ENCODE measurements around the gene RET. TPM values are rescaled to one million over a fixed set of nuclear protein-coding genes. Genes with fewer than 3 reads are reported as not detected.

RET gene
- total RNA-seq, result 1.0 and 1.2 TPM in 2 replicates

DNA sequence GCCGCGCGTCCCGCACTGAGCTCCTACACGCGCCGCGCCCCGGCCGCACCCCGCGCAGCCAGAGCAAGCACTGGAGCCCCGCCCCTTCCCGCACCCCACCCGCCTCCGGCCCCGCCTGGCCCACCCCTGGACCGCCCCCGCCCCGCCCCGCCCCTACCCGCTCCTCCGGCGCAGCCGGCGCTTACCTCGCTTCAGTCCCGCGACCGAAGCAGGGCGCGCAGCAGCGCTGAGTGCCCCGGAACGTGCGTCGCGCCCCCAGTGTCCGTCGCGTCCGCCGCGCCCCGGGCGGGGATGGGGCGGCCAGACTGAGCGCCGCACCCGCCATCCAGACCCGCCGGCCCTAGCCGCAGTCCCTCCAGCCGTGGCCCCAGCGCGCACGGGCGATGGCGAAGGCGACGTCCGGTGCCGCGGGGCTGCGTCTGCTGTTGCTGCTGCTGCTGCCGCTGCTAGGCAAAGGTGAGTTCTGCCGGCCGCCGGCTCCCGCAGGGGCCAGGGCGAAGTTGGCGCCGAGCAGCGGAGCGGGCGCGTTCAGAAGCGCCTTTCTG, at the start of gene RET:
RET (plus strand) TSS at position 194 of the 545 bp plus-strand sequence; CDS start at position 384, 190 bp downstream.
- peak; percentile 20 for DNase-seq

GRCh38 chr10:43027331-43027955, 49.4 kb upstream of the RET start:
- no peak for DNase-seq

DNA sequence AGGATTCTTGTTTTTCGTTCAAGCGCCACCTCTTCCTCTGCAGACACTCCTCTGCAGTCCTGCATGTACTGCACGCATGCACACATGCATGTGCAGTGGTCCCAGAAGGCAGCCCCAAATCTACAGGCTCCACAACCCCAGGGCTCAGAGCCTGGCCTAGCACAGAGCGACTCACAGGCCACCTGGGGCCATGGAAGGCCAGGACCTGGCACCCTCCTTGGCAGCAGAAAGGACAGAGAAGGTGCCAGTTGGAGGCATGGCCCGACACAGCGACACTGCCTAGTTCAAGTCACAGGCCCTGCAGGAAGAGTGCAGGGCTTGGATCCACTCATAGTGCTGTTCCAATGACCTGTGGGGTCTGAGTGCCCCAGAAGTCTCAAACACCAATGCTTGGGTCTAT, 48.7 kb upstream of the RET start:
- no peak for DNase-seq

DNA sequence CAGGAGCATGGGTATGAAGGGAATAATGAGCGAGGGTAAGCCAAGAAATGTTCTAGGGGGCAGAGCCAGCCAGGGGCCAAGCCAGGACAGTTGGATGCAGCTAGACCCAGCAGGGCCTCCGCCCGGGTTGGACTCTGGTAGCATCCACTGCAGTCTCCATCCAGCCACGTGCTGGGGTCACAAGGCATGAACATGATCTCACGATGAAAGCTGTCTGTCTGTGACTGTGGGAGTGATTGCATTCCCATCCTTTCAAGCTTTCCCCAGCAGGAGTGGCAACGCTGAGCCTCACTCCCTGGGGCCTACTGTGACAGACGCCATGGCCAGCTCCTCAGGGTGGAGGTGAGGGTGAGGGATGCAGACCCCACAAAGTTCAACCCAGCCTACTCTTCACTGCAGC, 47.8 kb upstream of the RET start:
- DNase-seq, result no peak

DNA sequence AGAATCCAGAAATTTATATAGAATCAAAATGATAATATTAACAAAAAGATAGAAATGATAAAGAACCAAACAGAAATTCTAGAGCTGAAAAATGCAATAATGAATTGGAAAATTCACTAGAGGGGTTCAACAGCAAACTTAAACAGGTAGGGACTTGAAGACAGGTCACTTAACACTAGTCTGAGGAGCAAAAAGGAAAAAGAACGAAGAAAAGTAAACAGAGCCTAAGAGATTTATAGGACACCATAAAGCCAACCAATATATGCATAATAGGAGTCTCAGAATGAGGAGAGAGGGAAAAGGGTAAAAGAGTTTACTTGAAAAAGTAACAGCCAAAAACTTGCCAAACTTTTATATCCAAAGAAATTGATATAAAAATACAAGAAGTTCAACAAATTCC, 44.3 kb upstream of the RET start:
- no peak for DNase-seq

GRCh38 chr10:43035800-43036199, 41.1 kb upstream of the RET start:
- no peak for DNase-seq

DNA sequence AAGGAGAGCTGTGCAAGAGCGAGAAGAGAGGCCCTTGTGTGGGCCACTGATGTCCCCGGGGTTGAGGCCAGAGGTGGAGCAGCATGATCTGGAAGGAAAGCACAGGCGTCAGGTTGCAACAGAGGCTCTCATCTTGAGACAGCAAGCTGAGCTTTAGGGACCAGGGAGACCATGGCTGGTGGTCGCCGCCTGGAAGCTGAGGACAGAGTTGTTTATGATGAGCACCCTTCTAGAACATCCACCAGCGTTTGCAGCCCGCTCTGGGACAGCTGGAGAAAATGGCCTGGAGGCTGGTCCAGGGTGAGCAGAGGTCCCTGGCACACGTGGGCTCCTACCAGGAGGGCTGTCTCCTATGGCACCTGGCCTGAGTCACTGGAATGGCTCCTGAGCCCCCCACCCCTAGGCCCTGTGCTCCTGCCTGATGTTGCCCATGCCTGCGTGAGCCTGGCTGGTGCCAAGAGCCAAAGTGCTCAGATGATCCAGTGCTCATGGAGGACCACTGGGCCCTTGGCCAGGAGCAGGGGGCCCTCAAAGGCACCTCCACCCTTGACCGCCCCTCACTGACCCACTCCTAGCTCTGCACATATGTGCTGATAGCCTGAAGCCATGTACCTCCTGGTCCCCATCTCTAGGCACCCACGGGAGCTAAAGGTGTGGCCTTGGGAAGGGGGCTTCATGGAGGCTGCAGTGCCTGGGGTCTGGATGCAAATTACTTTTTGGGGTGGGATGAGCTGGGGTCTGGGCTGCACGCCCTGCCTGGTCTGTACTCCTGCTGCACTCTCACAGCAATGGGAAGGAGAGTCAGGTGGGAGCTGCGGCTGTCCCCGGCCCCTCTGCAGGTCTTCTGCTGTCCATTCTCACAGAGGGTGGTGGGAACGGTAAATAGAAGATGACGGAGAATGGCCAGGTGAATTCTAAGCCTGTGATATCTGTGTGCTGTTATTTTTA, 40.1 kb upstream of the RET start:
- DNase-seq, result no peak

DNA sequence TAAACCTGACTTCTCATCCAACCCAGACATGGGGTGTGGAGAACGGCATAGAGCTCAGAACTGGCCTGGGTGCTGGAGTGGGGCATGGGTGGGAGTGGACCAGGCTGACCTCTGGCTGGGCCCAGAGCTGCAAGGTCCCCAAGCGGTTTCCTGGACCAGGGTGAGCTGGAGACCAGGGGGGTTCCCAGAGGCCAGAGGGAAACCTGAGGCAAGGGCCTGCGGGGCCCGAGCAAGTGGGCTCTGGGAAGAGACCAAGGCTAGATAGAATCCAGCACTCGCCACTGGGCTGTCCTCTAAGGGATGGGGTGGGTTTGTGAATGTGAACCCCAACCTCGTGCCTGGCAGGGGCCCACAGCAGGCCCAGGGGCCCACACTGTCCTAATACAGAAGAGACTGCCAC, 39.4 kb upstream of the RET start:
- DNase-seq, result no peak

- no peak for DNase-seq
Observed at GRCh38 chr10:43037942-43038782, 38.7 kb upstream of the RET start.

DNA sequence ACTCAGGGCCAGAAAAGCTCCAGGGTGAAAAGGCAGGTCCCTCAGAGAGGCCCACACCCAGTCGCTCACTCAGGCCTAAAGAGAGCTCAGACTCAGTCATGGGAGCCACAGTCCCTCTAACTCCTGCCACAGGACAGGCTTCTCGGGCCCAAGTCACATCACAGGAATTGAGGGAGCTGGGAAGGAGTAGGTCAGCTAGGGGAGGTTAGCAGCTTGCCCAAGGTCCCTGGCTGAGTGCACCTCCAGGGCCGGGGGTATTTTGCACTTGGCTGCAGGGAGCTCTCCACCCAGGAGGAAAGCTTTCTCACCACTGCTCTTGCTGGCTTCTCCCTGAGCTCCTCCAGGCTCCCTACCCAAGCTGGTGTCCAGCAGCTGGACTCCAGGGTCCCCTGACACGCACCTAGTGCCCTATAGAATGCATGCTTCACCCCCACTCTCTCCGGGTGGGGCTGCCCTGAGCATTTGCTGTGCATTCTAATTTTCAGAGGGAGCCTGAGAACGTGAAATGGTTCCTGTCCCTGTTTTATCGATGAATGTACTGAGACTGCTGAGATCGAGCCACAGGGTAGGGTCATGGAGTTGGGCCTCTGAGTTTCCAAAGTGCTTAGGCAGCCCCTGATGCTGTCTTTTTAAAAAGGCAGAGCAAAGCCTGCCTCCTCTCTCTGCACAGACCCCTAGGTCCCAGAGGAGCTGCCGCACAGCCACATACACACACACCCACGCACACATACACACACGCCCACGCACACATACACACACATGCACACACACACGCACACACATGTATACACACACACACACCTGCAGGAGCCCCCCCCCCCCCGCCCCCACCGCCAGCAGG, 37.9 kb upstream of the RET start:
- no peak for DNase-seq

DNA sequence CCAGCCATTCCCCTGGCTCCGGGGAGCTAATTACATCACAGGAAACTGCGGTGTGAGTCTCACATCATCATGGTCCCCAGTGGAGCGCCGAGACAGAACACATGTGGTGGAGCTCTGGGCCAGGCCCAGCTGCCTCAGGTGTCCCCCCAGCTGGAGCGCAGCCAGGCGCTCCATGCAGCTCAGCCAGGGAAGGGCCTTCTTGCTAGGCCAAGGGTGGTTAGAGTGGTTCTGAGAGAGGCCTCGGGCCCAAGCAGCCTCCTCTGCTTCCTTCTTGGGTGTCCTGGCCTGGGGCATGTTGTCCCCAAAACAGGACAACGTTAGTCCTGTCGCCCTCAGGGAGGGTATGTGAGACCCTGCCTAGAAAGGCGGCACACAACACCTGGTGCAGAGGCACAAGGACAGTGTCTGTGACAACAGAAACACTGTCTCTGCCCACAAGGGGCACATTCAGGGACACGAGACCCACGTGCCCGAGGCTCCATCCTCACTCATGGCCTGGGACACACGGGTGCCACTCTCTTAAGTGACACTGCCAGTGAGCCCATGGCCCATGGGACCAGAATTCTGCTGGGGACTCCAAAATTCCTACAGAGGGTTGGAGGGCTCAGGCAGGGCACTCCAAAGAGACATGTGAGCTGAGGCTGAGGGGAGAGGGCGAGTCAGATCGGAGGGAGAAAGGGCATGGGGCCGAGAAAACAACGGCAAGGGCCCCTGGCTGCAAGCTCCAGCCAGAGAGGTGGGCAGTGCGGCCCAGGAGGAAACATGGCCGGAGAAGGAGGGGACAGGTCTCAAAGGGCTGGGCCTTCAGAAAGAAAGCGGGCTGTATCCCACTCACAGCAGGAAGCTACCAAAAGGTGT, 37.0 kb upstream of the RET start:
- no peak for DNase-seq

DNA sequence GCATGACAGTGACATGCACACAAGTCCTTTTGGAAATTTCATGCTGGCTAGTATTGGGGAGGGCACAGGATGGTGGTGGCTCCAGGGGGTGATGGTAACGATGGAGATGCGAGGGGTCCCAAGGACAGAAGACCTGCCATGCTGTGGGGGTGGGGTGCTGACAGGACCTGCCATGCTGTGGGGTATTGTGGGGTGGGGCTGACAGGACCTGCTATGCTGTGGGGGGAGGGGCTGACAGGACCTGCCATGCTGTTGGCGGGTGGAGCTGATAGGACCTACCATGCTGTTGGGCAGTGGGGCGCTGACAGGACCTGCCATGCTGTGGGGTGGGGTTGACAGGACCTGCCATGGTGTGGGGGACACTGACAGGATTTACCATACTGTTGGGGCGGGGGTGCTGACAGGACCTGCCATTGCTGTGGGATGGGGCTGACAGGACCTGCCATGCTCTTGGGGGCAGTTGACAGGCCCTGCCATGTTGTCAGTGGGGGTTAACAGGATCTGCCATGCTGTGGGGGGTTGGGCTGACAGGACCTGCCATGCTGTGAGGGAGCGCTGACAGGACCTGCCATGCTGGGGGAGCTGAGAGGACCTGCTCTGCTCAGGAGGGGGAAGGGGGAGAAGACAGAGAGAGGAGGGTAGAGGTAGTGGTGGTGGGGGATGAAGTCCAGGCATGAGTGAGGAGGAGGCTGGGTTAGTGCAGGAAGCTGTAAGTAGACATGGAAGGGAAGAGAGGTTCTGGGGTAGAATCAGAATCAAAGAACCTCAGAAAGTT, 36.2 kb upstream of the RET start:
- DNase-seq, result no peak

GRCh38 chr10:43041422-43042342, 35.2 kb upstream of the RET start:
- DNase-seq, result no peak

- DNase-seq, result no peak
Observed at GRCh38 chr10:43042503-43043341, 34.1 kb upstream of the RET start.

DNA sequence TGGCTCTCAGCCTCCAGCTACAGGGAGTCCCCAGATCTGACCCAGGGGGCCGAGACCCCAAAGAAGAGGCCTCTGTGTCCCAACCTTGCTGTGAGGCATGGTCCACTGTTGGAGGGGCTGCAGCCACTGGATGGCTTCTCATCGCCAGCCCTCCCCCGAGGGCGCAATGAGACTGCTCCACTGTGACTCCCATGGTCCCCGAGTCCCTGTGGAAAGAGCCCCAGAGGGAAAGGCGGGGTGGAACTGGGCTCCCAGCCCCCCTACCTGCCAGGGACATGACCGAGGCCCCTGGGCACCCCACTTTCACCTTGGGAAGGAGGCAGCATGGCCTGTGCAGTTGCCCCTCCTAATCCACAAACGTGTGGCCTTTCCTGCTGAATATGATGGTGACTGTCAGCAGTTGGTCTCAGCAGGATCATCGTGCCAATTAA, 33.5 kb upstream of the RET start:
- DNase-seq, result no peak

GRCh38 chr10:43043773-43044447, 33.0 kb upstream of the RET start:
- DNase-seq, result no peak

DNA sequence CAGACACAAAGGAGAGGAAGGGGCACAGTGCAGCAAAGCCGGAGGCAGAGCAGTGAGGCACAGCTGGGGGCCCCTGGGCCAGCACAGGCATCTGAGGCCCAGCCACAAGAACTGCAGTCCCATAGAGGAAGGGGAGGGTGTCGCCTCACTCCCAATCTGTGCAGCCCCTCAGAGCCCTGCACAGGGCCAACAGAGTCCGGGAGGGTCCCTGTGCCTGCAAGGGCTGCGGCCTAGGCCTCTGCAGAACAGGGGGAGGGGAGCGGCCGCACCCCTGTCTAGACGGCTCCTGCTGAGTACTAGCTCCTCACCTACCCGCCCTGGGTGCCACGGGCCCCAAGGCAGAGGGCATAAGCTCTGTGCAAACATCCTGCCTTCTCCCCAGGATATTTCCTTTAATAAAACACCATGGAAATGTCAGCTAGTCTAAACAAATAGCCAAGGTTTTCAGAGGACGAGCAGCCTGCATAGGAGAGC, 32.4 kb upstream of the RET start:
- DNase-seq, result no peak

All from dermis blood vessel endothelial cell (primary cell).